SKM-1 treated with dmso at 0.1 percent for 144 hours (cell line): Measurements from ENCODE around the gene HMX3.

Experiments
- DNase-seq: peaks from one replicate; lab custom pipeline; 2025; ENCODE audit not compliant: unreplicated experiment; lab: John Stamatoyannopoulos, UW

HMX3 gene

DNA sequence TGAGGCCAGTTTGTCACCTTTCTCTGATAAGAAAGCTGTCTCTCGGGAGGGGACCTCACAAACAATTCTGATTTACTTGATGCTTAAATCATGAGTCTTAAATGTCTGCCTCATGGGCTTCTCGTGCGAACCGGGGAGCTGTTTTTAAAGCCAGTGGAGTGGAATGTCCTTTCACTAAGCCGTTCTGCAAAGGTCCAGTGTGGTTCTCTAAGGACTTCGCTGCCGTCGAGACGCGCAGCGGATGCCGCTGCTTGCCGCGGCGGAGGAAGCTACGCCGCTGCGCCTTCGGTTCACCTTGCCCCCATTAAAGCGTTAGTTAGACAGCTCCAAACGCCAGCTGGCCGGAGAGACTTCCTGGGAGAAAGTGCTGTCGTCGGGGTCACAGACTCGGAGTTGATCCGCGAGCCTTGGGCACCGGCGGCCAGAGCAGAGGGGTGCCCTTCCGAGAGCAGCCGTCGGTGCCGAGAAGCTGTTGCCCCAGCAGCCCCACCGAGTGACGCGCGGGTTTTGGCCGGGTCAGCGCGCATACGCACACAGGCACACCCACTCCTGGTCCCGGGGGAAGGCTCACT is 1.3 kb upstream of the HMX3 start:
- no peak for DNase-seq

- no peak for DNase-seq
These were observed 805 bp upstream of the HMX3 start for GRCh38 chr10:123134915-123135414.

DNA sequence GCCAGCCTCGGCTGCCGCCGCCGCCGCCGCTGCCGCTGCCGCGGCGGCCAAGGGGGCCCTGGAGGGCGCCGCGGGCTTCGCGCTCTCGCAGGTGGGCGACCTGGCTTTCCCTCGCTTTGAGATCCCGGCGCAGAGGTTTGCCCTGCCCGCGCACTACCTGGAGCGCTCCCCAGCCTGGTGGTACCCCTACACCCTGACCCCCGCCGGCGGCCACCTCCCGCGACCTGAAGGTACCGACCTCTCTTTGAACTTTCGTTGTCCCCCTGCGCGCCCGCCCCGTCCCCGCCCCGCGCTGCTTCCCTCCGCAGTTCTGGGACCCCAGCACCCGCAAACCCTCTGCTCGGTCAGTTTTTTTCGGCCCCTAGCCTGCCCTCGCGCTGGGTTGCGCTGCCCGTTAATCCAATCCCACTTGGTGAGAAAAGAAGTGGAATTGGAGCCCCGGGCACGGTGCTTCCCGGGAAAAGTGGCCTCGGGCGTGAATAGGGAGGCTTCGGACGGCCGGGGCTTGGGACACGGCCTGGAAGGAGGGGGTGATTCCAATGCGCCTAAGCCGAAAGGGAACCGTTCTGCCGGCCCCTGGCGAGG is 543 bp downstream of the HMX3 start:
- DNase-seq = no peak

DNA sequence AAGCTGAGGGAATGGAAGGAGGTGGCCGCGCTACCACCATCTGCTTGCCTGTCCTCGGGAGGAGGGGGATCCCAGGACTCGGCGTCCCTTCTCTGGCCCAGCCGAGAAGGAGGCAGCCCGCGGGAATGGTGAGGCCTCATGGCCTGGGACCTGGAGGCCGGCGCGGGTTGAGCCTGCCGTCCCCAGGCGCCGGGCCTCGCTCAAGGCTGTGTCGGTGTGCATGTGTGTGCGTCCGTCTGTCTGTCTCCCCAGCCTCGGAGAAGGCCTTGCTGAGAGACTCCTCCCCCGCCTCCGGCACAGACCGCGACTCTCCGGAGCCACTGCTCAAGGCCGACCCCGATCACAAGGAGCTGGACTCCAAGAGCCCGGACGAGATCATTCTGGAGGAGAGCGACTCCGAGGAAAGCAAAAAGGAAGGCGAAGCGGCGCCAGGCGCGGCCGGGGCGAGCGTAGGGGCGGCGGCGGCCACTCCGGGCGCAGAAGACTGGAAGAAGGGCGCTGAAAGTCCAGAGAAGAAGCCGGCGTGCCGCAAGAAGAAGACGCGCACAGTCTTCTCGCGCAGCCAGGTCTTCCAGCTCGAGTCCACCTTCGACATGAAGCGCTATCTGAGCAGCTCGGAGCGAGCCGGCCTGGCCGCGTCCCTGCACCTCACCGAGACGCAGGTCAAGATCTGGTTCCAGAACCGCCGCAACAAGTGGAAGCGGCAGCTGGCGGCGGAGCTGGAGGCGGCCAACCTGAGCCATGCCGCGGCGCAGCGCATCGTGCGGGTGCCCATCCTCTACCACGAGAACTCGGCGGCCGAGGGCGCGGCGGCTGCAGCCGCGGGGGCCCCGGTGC is 1.3 kb downstream of the HMX3 start:
- no peak for DNase-seq

- no peak for DNase-seq
These were observed 3.4 kb downstream of the HMX3 start for GRCh38 chr10:123139165-123139520.

DNA sequence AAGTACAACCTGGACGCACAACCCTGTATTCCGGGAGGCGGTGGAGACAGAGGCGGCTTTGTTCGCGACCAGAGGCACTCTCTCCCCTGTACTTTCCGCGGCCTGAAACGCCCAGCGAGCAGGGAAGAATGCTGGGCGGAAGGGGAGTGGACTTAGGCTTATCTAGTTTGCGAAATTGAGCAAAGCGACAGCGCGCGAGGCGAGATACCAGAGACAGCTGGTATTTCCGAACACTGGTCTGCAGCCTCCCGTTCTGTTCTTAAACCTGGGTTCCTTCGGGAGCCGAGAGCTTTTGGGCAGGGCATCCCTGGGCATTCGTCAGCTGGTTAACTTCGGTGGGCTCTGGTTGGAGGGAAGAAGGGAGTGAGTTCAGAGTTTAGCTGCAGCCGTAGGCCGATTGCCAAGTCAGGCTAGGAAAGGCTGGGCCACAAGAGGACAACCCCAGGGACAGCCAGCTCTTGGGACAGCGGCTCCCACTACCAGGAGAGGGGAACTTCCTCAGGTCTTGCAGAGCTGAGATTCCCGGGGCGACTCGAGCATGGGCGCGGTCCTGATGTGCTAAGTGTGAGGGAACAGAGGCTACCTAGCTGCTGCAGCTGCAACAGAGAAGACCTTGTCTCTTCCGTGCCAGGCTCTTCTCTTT is 3.9 kb downstream of the HMX3 start:
- no peak for DNase-seq

- DNase-seq = no peak
These were observed 4.6 kb downstream of the HMX3 start for GRCh38 chr10:123140164-123140982.

- no peak for DNase-seq
These were observed 5.2 kb downstream of the HMX3 start for GRCh38 chr10:123140983-123141390.

DNA sequence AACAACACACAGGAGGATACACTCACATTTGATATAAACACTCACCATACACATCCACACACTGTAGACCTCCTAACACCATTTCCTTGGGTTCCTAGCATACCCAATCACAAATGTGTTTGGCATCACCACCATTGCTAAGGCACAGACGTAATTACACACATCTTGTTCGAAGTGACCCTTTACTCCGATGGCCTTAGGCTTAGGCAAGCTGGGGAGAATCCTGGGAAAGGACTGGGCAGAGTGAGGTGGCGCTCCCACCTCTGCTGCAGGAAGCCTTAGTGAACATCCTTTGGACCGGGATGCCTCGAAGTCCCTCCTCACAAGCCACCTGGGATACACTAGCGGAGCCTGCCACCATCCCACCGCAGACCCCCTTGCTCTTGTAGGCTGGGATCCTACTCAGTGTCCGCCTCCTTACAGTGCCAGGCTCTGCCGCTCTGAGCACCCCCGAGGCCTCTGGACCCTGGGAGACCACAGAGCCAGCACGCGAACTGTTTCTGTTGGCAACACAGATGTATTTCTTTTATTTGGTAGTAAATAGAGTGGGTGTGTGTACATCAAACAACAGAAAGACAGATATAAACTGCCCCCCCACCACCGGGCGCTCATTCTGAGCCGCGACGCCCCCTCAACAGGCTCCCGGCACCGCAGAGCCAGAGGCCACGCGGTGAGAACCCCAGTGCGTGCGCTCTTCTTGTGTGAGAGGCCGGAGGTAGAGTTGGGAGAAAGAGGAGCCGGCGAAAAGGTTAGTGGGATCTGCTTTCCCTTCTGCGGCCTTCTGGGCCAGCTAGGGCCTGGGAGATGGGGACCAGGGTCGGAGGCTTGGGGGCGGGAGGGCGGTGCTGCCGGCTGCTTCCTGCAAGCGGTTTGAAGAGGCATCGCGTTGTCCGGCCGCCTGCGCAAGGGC is 6.3 kb downstream of the HMX3 start:
- no peak for DNase-seq

DNA sequence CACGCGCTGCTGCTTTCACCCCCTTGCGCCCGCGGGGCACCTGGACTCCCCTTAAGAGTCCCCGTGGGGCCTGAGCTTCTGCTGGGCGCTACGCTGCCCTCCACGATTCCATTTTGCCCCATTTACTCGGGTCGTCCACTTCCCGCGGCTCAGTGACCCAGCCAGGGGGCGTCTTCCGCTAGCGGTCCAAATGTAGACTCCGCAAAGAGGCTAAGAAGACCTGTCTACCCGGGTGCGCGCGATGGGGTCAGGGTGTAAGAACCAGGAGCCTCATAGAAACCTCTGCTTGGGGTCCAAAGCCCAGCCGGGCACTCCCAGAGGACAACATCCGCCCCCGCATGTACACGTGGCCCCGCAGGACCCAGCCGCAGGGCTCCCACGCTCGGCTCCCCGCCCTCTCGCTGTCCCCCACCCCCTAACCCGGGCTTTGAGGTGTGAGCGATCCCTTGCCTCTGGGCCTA is 7.0 kb downstream of the HMX3 start:
- no peak for DNase-seq

GRCh38 chr10:123143162-123143824 is 7.5 kb downstream of the HMX3 start:
- no peak for DNase-seq

DNA sequence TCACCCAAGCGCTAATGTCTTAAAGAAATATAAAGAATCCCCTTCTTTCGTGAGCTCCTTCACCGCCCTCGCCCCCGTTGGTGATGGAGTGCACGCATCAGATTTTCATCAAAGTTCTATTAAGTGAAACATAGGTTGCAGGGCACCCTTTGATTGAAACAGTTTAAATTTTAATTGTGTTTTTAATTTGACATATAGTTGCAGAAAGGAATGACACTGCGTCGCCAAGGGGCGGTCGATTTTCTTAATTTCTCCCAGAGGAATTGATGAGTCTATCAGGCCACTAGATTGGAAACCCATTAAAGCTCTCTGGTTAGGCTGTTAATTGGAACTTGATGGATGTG is 8.0 kb downstream of the HMX3 start:
- DNase-seq = no peak

DNA sequence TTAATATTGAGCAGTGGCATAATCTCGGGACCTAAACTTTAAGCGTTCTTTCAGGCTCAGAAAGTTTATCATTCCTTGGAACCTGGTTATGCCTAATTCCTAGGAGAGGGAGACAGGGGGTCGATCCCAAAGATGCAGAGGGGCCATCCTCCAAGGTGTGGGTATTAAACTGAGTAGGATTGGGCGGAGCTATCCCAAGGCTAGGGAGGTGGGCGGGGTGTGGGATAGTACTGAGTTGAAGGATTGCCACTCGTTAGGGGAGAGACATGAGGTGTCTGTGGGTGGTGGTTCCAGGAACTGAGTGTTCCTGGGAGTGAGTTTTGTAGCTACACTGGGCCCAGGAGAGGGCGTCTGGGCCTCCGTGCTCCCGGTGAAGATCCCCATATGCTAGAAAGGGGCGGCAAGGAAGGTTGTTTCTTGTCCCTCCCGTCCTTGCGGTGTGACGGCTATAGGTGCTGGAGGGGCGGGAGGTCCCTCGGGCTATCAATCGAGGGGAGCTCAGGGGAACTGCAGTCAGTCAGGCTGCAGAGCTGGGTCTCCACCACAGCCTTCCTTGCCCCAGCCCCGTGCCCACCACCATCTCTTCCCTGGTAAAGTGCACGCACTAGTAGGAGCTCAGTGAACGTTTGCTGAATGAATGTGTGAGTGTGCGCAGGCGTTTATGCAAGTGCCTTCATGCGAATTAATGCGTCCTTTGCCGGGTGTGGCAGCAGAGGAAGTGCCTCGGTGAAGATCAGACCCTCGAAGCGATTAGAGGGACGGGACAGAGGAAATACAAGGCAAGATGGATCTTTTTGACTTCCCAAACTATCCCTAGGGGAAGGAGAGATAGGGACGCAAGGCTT is 9.1 kb downstream of the HMX3 start:
- no peak for DNase-seq

DNA sequence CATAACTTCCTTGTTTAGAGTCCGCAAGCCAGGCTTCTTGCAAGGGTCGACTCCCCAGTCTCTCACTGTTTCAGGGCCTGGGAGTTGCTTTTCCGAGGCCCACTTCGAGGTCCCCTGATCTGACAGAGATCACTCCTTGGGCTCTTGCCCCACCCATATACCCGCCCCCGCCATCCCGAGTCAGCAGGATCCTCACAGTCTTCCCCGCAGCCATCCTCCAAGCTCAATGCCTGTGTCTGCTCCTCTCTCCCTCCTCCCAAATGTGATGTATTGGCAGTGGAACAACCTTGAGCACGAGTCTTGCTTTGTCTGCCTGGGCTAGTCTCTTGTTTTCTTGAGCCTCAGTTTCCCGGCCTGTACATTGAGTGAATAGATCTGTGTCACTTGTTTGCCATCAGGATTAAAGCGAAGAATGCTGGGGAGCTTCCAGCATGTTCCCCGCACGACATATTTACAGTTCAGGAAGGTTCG is 9.8 kb downstream of the HMX3 start:
- DNase-seq = no peak

DNA sequence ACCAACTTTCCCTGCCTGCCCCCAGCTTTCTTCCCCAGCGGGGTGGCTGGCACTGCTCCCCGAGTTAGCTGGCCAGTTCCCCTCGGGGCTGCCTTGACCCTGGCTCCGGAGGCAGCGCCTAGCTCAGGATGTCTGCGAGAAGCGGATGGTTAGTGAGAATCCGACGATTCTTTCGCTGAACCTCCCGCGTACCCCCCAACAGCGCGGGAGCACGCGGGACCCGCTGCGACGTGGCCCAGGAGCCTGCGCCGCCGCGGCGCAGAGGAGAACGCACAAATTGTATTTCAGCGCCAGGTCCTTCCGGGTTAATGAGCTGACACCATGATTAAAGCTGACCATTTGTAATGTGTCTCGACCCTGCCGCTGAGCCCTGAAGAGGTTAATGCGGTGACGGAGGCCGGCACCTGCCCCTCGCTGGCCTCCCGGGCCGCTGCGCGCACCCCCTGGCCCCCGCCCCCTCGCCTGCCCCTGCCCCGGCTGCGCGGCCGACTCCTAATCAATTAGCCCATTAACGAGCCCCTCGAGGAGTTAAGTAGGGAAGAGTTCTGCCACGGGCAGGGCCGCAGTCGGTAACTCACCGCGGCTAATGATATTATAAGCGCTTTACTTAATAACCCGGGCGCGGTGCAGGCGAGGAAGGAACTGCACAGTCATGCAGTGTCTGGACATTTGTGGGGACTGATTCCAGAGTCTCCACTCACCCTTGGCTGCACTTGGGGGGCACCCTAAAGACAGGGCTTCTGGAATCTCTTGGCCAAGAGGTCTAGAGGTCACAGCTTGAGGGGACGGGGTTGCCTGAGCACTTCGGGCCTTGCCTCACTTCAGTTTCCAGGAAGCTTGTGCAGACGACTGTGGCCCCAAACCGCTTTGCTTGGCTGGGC is 10.5 kb downstream of the HMX3 start:
- no peak for DNase-seq

DNA sequence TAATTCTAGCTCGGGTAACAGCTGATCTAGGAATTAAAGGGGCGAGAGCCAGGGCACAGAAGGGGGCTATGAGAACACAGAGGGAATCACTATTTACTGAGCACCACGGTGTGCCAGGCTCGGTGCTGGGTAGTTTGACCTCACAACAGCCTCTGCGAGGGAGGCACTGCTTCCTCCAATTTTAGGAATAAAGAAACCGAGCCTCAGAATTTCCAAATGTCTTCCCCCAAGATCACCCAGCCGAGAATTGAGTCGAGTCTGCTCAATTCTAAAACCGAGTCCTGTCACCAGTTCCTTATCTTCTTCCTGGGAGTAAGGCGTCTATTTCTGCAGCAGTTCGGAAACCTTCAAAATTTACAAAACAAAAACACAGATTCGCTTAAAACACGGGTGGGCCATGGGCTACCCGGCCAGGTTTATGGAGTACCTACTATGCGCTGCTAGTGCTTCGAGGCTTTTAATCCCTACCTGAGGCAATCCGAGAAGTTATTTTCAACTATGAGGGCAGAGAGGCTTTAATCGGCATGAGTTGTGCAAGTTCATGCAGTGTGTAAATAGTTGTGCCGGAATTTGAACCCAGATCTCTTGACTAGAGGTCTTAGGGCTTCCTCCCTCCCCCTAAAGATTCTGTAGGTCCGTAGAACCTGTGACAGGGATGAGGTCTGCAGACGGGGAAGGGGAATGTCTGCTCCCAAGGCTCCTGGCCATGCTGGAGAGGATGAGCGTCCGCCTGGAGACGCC is 11.3 kb downstream of the HMX3 start:
- no peak for DNase-seq
